H9 (cell line): ENCODE data around the gene PLEKHG3. TPM values are rescaled to one million over a fixed set of nuclear protein-coding genes. Genes with fewer than 3 reads are reported as not detected.

Source experiments
- DNase-seq: peaks from one replicate; pipeline ENCODE4 v3.0.0-alpha.2; 2017
- H2AFZ ChIP-seq: one replicate; pipeline ENCODE4 v1.6.1; 2013; ENCODE audit warnings: mild to moderate bottlenecking, low read length, control low read depth, moderate library complexity
- H2AK5ac ChIP-seq: 2 replicates; pipeline ENCODE4 v1.6.1; 2013; ENCODE audit warnings: low read length, control low read depth, mixed read lengths; ENCODE audit not compliant: insufficient read length
- H2BK120ac ChIP-seq: one replicate; pipeline ENCODE4 v1.6.1; 2013; ENCODE audit warnings: low read depth, mild to moderate bottlenecking, low read length, control low read depth, inconsistent platforms; ENCODE audit not compliant: poor library complexity, severe bottlenecking
- H2BK12ac ChIP-seq: 2 replicates; pipeline ENCODE4 v1.6.1; 2013; ENCODE audit warnings: low read length, control low read depth, mixed read lengths, low read depth; ENCODE audit not compliant: insufficient read length
- H2BK15ac ChIP-seq: 2 replicates; pipeline ENCODE4 v1.6.1; 2013; ENCODE audit warnings: low read depth, low read length, control low read depth
- H2BK20ac ChIP-seq: one replicate; pipeline ENCODE4 v1.6.1; 2013; ENCODE audit warnings: low read depth, mild to moderate bottlenecking, low read length, control low read depth, inconsistent platforms; ENCODE audit not compliant: poor library complexity, severe bottlenecking
- H2BK5ac ChIP-seq: 2 replicates; pipeline ENCODE4 v1.6.1; 2013; ENCODE audit warnings: low read length, control low read depth, mixed read lengths; ENCODE audit not compliant: insufficient read length
- H3K14ac ChIP-seq: 2 replicates; pipeline ENCODE4 v1.6.1; 2013; ENCODE audit warnings: low read length, control low read depth; ENCODE audit not compliant: insufficient read depth
- H3K18ac ChIP-seq: 2 replicates; pipeline ENCODE4 v1.6.1; 2013; ENCODE audit warnings: low read depth, mild to moderate bottlenecking, mixed read lengths, low read length, control low read depth; ENCODE audit not compliant: insufficient read length
- H3K23ac ChIP-seq: 2 replicates; pipeline ENCODE4 v1.6.1; 2013; ENCODE audit warnings: low read length, control low read depth, mixed read lengths, low read depth; ENCODE audit not compliant: insufficient read length
- H3K23me2 ChIP-seq: 2 replicates; pipeline ENCODE4 v1.6.1; 2013; ENCODE audit warnings: low read depth, mild to moderate bottlenecking, mixed read lengths, low read length, control low read depth; ENCODE audit not compliant: insufficient read length, poor library complexity, severe bottlenecking
- H3K27ac ChIP-seq: 2 replicates; pipeline ENCODE4 v1.5.1; 2013; ENCODE audit warnings: low read length, control low read depth, mixed read lengths, low read depth; ENCODE audit not compliant: insufficient read length
- H3K27me3 ChIP-seq: 2 replicates; pipeline ENCODE4 v1.6.1; 2013; ENCODE audit warnings: low read length, control low read depth, inconsistent platforms; ENCODE audit not compliant: insufficient read depth
- H3K4ac ChIP-seq: 2 replicates; pipeline ENCODE4 v1.6.1; 2013; ENCODE audit warnings: low read depth, mild to moderate bottlenecking, control low read depth, inconsistent platforms, low read length, moderate library complexity
- H3K4me1 ChIP-seq: 2 replicates; pipeline ENCODE4 v1.6.1; 2013; ENCODE audit warnings: low read length, control low read depth, inconsistent platforms; ENCODE audit not compliant: insufficient read depth
- H3K4me2 ChIP-seq: 2 replicates; pipeline ENCODE4 v1.6.1; 2013; ENCODE audit warnings: low read length, control low read depth, mixed read lengths; ENCODE audit not compliant: insufficient read length, insufficient read depth
- H3K56ac ChIP-seq: 2 replicates; pipeline ENCODE4 v1.6.1; 2013; ENCODE audit warnings: low read depth, mild to moderate bottlenecking, mixed read lengths, low read length, control low read depth; ENCODE audit not compliant: insufficient read length
- H3K79me1 ChIP-seq: 2 replicates; pipeline ENCODE4 v1.6.1; 2013; ENCODE audit warnings: low read depth, mild to moderate bottlenecking, moderate library complexity, low read length, control low read depth, inconsistent platforms; ENCODE audit not compliant: insufficient read depth, poor library complexity, severe bottlenecking
- H3K79me2 ChIP-seq: 2 replicates; pipeline ENCODE4 v1.6.1; 2013; ENCODE audit warnings: low read length, control low read depth, inconsistent platforms; ENCODE audit not compliant: insufficient read depth
- H3K9ac ChIP-seq: 2 replicates; pipeline ENCODE4 v1.6.1; 2013; ENCODE audit warnings: low read length, control low read depth, mixed read lengths; ENCODE audit not compliant: insufficient read length; ENCODE audit errors: extremely low read depth
- H3K9me3 ChIP-seq: one replicate; pipeline ENCODE4 v1.6.1; 2013; ENCODE audit warnings: low read depth, low read length, inconsistent platforms; ENCODE audit not compliant: control insufficient read depth
- H3T11ph ChIP-seq: one replicate; pipeline ENCODE4 v1.6.1; 2013; ENCODE audit warnings: mild to moderate bottlenecking, low read length, control low read depth, inconsistent platforms
- H4K20me1 ChIP-seq: one replicate; pipeline ENCODE4 v1.6.1; 2013; ENCODE audit not compliant: control insufficient read depth, insufficient read length, insufficient read depth
- H4K5ac ChIP-seq: 2 replicates; pipeline ENCODE4 v1.6.1; 2013; ENCODE audit warnings: low read depth, mild to moderate bottlenecking, mixed read lengths, low read length, control low read depth; ENCODE audit not compliant: insufficient read length
- H4K8ac ChIP-seq: replicated peaks from 2 replicates; pipeline ENCODE4 v1.6.1; 2013; ENCODE audit warnings: low read length, control low read depth, mixed read lengths, low read depth; ENCODE audit not compliant: insufficient read length
- H4K91ac ChIP-seq: 2 replicates; pipeline ENCODE4 v1.6.1; 2013; ENCODE audit warnings: low read depth, mild to moderate bottlenecking, moderate library complexity, mixed read lengths, low read length, control low read depth; ENCODE audit not compliant: insufficient read length
- H3K27ac Mint-ChIP-seq, 3 experiments: 2 replicates in 2 of 3; 3 replicates in 1 of 3; pipeline ENCODE4 v1.8.0; 2020 to 2021; ENCODE audit warnings: mixed read lengths in 3 of 3, mild to moderate bottlenecking in 1 of 3, moderate library complexity in 1 of 3
- H3K27me3 Mint-ChIP-seq: 2 replicates; pipeline ENCODE4 v1.8.0; 2021; ENCODE audit warnings: low read depth, mild to moderate bottlenecking, moderate library complexity, mixed read lengths
- H3K36me3 Mint-ChIP-seq, 3 experiments: 2 replicates in 2 of 3; 3 replicates in 1 of 3; pipeline ENCODE4 v1.8.0; 2020 to 2021; ENCODE audit warnings: low read depth in 3 of 3, mixed read lengths in 3 of 3; ENCODE audit not compliant: insufficient read depth in 1 of 3
- H3K4me1 Mint-ChIP-seq, 2 experiments: 2 replicates each; pipeline ENCODE4 v1.8.0; 2020; ENCODE audit warnings: mixed read lengths in 2 of 2
- H3K4me3 Mint-ChIP-seq, 2 experiments: 2 replicates in 1 of 2; 3 replicates in 1 of 2; pipeline ENCODE4 v1.8.0; 2020 to 2021; ENCODE audit warnings: mild to moderate bottlenecking in 2 of 2, mixed read lengths in 2 of 2, moderate library complexity in 1 of 2
- H3K9me3 Mint-ChIP-seq, 2 experiments: 2 replicates in 1 of 2; 3 replicates in 1 of 2; pipeline ENCODE4 v1.8.0; 2020; ENCODE audit warnings: mild to moderate bottlenecking in 2 of 2, mixed read lengths in 2 of 2, moderate library complexity in 1 of 2
- WGBS: extraction: QIAGEN DNeasy Blood & Tissue Kit; methylation state at CpG from one replicate; pipeline ENCODE4 v1.1.7; 2013; ENCODE audit warnings: missing lambda C conversion rate, low lambda C conversion rate, mixed read lengths; ENCODE audit not compliant: insufficient read length; ENCODE audit errors: extremely low coverage; 5-methylcytosine and 5-hydroxymethylcytosine counted together
- total RNA-seq: library from RNA; stranded (reverse); gene quantifications from 2 replicates; pipeline ENCODE4 v1.2.1, GENCODE V29; 2021
- TF ChIP-seq, protein P1 (sequence below): fragments of 200-600 bp; sonication (generic); conservative IDR thresholded peaks from 3 replicates; pipeline ENCODE4 v1.8.0; 2021; ENCODE audit warnings: antibody characterized with exemption, mild to moderate bottlenecking

The PLEKHG3 gene
- total RNA-seq, 1 experiment from 2014 or later, result 48.5 TPM

DNA sequence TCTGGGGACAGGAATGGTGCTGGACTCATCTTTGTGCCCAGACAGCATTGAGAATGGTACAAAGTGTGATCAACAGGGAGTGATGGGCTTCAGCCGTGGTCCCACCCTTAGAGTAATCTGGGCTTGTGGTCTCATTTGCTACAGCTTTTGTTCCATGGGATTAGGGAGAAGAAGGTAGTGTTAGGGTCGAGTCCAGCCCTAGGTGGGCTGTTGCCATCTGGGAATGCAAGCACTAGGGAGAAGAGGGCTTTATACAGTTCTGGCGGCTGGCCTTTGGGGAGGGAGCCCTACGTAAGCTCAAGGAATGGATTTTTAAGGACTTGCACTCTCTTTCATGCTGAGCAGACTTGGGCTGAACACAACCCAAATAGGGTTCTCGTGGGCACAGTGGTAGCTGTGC lies 4.9 kb downstream of the PLEKHG3 start:
- no peak overlapping the region for H4K91ac ChIP-seq
- no CpG with 5 or more reads among the region's 5 CpGs for WGBS
- no peak overlapping the region for H2BK12ac ChIP-seq
- H4K20me1 ChIP-seq, result no peaks in the 10 kb centered on the region
- H2BK15ac ChIP-seq, result no peak overlapping the region
- peaks cover 19% of the 10 kb centered on the region; the same call in 1 of the 2 replicates for H3K79me2 ChIP-seq
- no peak overlapping the region for H2BK20ac ChIP-seq
- no peak overlapping the region for H2BK5ac ChIP-seq
- H3K4me1 ChIP-seq, result peaks cover 18% of the 10 kb centered on the region
- peaks cover 22% of the 10 kb centered on the region for H3K23me2 ChIP-seq
- Mint-ChIP-seq H3K9me3 (peaks cover 22 to 25% of the 10 kb centered on the region in 2 experiments), H3K27me3 (peaks cover 15% of the 10 kb centered on the region), H3K27ac (peak overlapping the region in 1 of 3 experiments; percentile 92; a peak in 2 of 7 replicates), H3K4me3 (peak overlapping the region in 1 of 2 experiments; percentile 87; a peak in 4 of 5 replicates), H3K4me1 (peaks cover 52 to 59% of the 10 kb centered on the region in 2 experiments), H3K36me3 (peaks cover 33 to 36% (median 33%) of the 10 kb centered on the region in 3 experiments)
- no peak overlapping the region for H3K9ac ChIP-seq
- H4K5ac ChIP-seq, result no peak overlapping the region
- H3K4me2 ChIP-seq, result peak overlapping the region; percentile 55
- H4K8ac ChIP-seq, result no peak overlapping the region
- H3K14ac ChIP-seq, result no peak overlapping the region
- H2AK5ac ChIP-seq, result no peak overlapping the region
- no peaks in the 10 kb centered on the region for H3K79me1 ChIP-seq
- no peak overlapping the region for H3K27ac ChIP-seq
- no peaks in the 10 kb centered on the region for H3K9me3 ChIP-seq
- H3K27me3 ChIP-seq, result no peaks in the 10 kb centered on the region
- no peak overlapping the region for H3T11ph ChIP-seq
- H3K23ac ChIP-seq, result no peak overlapping the region
- H2AFZ ChIP-seq, result no peak overlapping the region
- DNase-seq, result no peak
- no peak overlapping the region for H3K56ac ChIP-seq
- TF ChIP-seq, protein P1, sequence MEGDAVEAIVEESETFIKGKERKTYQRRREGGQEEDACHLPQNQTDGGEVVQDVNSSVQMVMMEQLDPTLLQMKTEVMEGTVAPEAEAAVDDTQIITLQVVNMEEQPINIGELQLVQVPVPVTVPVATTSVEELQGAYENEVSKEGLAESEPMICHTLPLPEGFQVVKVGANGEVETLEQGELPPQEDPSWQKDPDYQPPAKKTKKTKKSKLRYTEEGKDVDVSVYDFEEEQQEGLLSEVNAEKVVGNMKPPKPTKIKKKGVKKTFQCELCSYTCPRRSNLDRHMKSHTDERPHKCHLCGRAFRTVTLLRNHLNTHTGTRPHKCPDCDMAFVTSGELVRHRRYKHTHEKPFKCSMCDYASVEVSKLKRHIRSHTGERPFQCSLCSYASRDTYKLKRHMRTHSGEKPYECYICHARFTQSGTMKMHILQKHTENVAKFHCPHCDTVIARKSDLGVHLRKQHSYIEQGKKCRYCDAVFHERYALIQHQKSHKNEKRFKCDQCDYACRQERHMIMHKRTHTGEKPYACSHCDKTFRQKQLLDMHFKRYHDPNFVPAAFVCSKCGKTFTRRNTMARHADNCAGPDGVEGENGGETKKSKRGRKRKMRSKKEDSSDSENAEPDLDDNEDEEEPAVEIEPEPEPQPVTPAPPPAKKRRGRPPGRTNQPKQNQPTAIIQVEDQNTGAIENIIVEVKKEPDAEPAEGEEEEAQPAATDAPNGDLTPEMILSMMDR, result no peak
- no peak overlapping the region for H3K4ac ChIP-seq
- H2BK120ac ChIP-seq, result no peak overlapping the region
- H3K18ac ChIP-seq, result no peak overlapping the region
